ENCODE results near the gene TGFA.

GRCh38 chr2:70498054-70498453 is 55.6 kb downstream of the TGFA start:
- no peak for TF ChIP-seq POLR2A (IDR thresholded peaks at IDR 0.05)
- TF ChIP-seq CTCF (IDR thresholded peaks at IDR 0.05): no peak
- TF ChIP-seq EP300 (IDR thresholded peaks at IDR 0.05): no peak
- no peak for TF ChIP-seq POLR2AphosphoS5 (IDR thresholded peaks at IDR 0.05)
